GM21515 (cell line): ENCODE results near the gene STPG3.

Experiments used
- ATAC-seq: cut with Tn5 transposase; IDR thresholded peaks from one replicate; pipeline ENCODE4 v1.9.1; 2021; ENCODE audit not compliant: unreplicated experiment

STPG3 gene

DNA sequence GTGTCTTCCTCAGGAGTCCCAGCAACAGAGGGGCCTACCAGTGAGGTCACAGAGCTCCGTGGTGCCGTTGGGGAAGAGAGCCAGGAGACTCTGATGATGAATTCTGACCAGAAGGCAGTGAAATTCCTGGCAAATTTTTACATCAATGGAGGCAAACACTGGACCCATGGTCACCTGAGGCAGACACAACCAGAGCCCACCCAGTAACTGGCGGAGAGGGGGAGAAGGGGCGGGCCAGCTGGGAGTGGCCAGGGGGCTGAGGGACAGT, at the start of gene STPG3:
TSS of gene STPG3 (plus strand) at position 93 of the 268 bp plus-strand sequence. CDS start at position 94, 1 bp downstream.
- no peak for ATAC-seq

DNA sequence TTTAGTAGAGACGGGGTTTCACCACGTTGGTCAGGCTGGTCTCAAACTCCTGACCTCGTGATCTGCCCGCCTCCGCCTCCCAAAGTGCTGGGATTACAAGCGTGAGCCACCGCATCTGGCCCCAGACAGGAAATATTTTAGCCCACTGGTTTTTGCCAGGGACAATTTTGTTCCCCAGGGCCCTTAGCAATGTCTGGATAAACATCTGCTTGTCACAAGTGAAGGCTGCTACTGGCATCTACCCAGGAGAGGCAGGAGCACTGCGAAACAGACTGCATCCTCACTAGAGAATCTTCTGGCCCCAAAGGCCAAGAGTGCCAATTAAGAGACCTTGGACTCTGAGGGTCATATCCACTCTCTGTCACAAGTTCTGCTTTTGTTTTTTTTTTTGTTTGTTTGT, 48.1 kb upstream of the STPG3 start:
- ATAC-seq = no peak

DNA sequence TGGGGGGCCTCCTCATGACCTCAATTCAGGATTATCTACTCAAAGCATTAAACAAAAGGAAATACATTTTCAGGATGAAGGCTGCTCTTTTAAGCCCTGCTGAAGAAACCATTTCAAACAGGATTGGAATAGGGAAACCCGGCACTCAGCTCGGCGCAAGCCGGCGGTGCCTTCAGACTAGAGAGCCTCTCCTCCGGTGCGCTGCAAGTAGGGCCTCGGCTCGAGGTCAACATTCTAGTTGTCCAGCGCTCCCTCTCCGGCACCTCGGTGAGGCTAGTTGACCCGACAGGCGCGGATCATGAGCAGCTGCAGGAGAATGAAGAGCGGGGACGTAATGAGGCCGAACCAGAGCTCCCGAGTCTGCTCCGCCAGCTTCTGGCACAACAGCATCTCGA, 46.4 kb upstream of the STPG3 start:
- ATAC-seq = no peak

DNA sequence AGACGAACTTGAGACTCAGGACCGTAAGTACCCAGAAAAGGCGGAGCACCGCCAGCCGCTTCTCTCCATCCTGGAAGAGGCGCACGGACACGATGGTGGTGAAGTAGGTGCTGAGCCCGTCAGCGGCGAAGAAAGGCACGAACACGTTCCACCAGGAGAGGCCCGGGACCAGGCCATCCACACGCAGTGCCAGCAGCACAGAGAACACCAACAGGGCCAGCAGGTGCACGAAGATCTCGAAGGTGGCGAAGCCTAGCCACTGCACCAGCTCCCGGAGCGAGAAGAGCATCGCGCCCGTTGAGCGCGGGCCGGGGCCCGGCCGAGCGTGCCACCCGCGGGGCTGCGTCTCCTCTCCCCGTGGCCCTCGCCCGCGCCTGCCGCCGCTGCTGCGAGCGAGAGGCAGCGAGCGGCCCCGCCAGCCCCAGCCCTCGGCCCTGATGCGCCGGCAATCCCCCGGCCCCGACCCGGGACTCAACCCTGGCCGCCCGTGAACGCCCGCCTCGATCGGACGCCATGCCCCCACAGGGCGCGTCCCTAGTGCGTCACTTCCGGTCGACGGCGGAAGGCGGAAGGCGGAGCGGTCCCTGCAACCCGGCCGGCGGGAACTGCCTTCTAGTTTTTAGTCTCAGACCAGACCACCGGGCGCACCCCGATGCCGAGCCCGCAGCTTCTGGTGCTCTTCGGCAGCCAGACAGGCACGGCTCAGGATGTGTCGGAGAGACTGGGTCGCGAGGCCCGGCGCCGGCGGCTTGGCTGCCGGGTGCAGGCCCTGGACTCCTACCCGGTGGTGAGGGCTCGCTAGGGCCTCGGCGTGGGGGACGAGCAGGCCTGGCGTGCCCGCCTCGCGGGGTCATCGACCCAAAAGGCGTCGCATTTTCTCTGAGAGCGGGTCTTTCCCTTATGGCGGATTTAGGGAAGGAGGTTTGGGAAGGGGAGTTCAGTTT, 45.7 kb upstream of the STPG3 start, which contains the start of the genes NDOR1 and TMEM203:
TSS of gene NDOR1 (plus strand) at position 575 of the 944 bp plus-strand sequence. CDS start at position 653, 78 bp downstream.
TSS of gene TMEM203 (minus strand) at position 523 of the 944 bp plus-strand sequence. CDS start at position 289, 234 bp downstream.
- peak; percentile 35 for ATAC-seq

DNA sequence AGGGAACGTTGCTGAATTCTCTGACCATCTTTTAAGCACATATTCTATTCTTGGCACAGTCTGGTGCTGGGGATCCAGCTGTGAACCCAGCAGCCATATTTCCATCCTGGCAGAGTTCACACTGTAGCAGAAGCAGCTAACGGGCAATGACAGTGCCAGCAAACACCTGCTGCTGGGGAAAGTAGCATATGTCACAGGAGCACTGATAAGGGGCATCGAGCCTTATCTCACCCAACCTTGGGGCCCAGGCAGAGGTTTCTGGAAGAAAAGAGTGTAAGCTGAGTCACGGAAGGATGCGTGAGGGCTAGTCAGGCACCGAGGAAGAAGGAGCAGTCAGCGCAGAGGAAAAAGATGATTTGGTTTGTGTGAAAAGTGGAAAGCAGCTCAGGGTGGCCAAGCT, 44.5 kb upstream of the STPG3 start:
- ATAC-seq = no peak

DNA sequence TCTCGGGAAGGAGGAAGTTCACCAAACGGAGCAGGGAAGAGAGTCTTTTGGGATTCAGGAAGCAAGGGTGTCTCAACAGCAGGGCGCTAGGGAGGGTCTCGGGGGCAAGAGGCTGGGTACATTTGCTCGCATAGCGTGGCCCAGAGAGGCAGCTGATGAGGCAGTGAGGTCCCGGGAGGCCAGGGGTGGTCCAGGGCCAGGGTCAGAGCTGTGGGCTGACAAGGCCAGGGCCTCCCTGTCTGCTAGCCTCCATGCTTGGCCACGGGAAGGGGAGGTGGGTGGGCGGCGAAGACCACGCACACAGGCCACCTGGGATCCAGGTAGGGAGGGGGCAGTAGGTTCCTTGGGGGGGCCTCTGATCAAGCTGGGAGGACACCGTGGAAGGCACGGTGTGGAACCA, 39.6 kb upstream of the STPG3 start:
- ATAC-seq = no peak

DNA sequence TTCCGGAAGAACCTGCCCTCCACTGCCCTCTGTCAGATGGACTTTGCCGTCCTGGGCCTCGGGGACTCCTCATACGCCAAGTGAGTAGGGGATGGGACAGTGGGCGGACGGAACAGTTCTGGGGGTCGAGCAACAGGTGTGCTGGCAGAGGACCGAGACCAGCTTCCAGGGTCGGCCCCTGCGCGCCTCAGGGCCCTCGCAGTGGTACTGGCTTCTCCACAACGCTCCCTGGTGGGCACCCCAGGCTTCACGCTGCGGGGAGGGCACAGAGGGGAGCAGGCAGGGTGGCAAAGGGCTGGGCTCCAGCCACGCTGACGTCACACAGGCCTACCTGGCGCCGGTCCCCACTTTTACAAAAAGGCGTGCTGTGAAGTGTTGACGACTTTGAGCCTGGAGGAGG, 38.6 kb upstream of the STPG3 start:
- no peak for ATAC-seq

DNA sequence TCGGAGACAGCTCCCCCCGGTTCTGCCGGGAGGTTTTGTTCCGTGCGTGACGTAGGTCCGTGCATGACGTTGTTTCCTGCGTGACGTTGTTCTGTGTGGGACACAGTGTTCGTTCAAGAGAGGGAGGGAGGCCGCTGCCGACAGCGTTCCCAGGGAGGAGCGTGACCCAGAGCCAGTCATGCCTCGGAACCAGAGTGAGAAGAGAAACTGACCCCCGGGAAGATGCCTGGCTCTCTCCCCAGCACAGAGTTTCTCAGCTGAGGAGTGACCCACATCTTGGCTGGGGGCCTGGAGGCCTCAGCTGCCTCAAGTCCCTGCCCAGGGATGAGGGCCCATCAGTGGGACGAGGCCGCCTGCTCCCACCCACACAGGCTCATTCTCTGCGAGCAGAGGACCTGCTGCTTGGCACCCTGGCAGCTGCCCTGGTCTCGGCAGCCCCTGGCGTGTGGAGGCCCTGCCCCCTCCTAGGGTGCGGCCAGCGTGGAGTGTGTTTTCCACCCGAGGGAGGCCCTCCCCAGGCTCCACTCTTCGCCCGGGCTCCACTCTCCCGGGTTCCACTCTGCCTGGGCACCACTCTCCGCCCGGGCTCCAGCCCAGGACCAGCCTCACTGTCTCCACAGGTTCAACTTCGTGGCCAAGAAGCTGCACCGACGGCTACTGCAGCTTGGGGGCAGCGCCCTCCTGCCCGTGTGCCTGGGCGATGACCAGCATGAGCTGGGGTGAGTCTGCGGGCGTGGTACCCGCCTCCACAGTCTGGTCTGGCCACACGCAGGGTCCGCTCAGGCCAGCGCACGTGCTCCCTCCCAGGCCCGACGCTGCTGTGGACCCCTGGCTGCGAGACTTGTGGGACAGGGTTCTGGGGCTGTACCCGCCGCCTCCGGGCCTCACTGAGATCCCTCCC, 37.7 kb upstream of the STPG3 start:
- ATAC-seq = no peak

DNA sequence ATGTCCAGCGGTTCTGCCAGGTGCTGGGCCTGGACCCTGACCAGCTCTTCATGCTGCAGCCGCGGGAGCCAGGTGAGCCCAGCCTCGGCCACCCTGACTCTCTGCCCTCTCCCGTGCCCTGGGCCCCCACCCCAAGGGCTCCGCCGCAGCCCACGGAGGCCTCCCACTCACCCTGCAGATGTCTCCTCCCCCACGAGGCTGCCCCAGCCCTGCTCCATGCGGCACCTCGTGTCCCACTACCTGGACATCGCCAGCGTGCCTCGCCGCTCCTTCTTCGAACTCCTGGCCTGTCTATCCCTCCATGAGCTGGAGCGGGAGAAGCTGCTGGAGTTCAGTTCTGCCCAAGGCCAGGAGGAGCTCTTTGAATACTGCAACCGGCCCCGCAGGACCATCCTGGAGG, 36.5 kb upstream of the STPG3 start:
- ATAC-seq = no peak

DNA sequence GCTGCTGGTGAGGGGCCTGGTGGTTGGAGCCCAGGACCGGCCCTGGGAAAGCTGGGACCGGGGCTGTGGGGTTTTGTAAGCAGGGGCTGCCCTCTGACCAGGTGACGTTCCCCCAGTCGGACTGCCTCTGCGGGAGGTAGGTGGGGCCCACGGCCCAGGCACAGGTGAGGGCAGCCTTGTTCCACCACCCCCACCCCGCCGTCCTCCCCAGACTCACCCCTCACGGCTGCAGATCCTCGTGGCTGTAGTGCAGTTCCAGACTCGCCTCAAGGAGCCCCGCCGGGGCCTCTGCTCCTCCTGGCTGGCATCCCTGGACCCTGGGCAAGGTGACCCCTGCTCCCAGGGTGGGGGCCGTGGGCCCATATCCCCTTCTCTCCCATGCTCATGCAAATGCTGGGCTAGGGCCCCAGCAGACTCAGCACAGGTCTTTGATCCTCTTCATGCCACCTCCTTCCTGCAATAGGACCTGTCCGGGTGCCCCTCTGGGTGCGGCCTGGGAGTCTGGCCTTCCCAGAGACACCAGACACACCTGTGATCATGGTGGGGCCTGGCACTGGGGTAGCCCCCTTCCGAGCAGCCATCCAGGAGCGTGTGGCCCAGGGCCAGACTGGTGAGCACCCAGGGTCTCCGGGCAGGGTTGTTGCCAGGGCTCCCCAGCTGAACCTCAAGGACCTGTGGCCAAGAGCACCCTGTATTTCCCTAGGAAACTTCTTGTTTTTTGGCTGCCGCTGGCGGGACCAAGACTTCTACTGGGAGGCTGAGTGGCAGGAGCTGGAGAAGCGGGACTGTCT, 35.7 kb upstream of the STPG3 start:
- ATAC-seq = no peak

DNA sequence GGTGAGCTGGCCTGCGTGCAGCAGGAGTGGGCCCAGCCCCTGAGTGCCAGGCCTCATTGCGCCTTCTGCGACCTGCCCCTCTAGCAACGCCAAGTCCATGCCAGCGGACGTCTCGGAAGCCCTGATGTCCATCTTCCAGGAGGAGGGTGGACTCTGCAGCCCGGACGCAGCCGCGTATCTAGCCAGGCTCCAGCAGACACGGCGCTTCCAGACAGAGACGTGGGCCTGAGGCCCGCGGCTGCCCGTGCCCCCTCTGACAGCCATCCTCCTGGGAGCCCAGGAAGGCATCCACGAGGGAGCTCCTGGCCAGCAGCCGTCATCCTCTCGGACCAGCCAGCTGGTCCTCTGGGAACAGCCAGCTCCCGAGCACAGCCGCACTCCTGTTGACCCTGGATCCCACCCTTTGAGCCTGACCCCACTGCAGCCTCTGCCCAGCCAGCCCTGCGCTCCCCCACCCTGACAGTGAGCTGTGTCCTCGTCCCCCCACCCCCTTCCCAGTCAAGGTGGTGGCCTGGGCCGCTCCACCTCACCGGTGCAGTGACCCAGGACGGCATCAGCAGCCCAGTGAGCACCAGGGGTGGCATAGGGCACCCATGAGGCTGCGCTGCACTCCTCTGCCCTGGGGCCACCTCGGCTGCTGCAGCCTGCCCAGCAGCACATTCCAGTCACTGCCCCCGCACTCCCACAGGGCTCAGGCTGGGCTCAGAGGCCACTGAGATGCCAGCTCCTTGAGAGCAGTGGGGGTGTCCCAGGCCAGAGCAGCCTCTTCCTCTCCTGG, 34.7 kb upstream of the STPG3 start:
- ATAC-seq = no peak

DNA sequence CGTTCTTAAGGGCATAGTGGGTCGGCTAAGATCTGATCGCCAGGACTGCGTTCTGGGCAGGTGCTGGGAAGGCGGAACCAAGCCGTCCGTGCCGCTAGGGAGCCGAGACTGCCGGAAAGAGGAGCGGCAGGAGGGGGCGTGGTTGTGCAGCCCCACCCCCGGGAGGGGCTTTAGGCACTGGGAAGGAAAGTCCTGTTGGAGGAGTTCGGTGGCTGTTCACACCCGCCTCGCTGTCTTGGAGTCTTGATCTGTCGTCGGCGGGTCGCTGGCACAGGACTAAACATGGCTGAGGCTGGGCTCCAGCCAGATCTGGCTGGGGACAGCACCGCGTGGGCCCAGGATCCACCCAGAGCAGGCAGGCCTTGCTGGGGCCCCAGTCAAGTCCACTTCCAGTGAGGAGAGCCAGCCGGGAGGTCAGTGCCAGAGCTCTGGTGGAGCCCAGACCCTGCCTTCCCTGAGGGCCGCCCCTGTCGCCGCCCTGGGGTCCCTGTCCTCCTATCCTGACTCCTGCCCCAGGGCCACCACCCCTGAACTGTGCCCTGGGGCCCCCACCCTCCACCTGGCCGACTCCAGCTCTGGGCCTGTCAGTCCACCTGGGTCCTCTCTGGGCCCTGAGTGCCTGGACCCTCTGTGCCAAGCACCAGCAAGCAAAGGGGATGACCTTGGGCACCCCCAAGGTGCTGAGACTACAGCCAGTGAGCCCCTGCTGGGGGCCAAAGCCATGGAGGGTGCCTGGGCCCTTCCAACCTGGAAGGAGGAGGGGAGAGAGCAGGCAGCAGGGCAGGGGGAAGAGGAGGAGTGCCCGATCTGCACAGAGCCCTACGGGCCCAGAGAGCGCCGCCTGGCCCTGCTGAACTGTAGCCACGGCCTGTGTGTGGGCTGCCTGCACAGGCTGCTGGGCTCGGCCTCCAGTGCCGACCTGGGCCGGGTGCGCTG, 33.5 kb upstream of the STPG3 start:
- no peak for ATAC-seq

DNA sequence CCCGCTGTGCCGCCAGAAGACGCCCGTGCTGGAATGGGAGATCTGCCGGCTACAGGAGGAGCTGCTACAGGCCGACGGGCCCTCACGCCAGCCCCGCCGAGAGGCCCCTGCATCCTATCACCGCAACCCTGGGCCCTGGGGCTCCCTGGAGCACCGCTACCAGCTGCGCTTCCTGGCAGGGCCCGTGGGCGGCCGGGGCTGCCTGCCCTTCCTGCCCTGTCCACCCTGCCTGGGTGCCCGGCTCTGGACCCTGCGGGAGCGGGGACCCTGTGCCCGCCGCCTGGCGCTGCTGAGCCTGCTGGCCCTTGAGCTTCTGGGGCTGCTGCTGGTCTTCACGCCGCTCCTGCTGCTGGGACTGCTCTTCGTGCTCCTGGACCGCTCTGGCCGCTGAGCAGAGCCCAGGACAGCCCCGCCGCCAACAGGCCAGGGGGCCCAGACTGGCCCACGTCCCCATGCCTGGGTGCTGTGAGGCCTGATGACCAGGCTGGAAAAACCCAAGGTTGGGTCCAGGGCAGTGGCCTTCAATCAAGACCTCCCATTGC, 32.8 kb upstream of the STPG3 start:
- no peak for ATAC-seq

DNA sequence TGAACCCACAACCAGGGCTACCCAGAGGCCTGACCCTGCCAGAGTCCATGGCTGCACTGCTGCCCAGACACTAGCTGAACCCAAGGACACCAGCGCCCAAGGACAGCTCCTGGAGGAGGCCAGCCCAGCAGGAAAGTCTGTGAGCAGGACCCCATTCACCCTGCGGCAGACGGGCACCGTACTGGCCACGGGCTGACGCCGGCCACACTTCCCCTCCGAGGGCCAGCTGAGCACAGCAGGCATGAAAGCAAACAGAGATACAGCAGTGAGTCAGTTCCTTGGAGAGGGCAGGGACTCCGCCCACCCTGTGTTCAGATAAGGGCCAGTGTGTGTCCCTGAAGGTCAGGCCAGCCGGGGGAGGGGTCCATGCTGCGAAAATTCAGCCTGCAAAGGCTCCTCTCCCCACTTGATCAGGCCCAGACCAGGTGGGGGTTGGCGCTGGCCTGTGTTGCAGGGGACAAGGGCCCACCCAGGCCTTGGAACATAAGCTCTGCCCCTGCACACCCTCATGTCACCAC, 32.3 kb upstream of the STPG3 start:
- ATAC-seq = no peak

DNA sequence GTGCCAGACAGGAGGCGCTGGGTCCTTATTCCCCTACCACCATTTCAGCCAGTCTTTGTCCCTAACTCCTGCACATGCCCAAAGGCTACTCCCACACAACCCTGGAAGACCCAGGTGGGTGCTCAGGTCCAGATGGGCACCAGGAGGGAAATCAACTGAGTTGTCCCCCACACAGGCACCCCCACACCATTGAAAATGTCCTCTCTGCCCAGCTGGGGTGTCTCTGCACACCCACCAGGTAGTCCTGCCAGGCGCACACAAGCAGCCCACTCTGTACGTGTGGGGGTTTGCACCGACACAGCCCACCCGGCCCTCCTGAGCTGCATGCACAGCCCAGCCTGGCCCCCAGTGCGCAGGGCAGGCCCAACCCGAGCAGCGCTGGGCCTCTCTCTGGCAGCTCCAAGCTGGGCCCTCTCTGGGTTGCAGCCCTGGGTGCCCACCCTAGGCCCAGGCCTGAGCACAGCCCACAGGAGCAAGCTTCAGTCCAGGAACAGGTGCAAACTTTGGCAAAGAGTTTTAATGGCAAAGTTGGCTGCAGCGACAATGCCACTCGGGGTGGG, 31.2 kb upstream of the STPG3 start:
- ATAC-seq = no peak

DNA sequence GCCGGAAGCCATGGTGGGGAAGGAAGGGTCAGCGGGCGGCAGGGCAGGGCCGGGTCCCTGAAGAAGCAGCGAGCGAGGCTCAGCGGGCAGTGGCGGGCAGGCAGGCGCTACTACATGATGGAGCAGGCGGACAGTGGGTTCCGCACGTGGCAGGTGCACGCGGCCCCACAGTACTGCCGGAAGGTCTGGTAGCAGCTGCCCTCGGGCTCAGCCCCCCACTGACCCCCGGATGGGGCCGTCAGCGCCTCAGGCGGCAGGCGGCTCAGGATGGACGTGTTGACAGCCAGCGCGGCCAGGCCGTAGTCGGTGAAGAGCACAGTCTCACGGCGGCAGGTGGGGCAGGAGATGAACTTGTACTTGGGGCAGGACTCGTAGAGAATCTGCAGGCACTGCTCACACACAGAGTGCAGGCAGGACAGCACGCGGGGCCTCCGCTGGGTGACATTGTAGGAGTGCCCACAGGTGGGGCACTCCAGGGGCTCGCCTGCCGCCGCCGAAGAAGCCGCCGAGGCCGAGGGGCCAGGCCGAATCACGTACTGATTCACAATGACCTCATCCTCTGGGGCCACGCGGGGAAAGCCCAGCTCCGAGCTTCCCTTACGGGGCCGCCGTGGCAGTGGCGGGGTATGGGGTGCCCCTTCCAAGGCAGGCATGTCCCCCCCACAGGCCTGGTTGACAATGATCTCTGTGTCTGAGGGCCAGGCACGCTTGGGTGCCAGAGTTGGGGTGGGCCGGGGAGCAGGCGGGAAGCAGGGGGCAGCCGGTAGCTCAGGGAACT, 30.6 kb upstream of the STPG3 start:
- ATAC-seq = no peak

DNA sequence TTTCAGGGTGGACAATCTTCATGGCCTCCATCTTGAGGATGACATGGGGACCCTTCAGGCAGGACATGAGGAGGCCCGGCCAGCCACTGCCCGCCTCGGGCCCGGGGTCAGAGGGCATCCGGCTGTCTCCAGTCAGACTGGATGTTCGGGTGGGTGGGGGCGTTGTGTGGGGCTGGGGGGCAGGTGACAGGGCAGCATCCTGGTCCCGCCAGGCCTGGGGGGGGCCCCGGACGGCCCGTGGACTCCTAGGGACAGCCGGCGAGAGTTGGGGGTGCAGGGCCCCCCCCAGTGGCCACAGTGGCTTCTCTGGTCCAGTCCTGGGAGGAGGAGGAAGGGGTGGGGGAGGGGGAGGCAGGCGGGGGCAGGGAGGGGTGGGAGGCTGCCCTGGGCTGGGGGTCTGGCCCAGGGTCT, 30.0 kb upstream of the STPG3 start:
- no peak for ATAC-seq
